ENCODE results near the gene CUL3.

CUL3 gene

DNA sequence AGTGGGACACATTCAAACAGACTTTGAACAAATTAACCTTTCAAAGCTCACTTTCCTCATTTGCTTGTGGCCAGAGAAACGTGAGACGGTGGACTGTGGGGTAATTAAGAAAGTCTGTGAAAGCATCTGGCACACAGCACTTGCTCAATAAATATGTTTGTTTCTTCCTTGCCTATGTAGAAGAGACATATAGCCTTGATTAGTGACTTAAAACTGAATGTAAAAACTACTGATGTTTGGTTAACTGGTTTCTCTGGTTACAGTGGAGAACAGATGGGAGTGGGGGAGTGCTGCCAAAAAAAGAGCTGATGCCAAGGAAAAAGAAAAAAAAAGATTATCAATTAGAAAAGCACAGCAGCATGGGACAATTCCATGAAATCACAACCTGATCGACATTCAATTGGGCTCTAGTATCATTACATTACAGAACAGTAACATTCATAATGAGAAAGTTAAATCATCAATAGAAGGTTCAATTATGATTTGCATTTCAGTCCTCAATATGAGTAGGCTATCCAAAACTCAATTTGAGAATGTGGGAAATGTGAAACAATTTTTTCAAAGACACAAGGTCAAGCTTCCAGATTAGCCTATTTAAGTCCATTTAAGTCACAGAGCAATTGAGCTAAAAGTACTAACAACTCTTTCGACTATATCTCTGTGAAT lies 14.7 kb downstream of the CUL3 start:
- DNase-seq (ENCODE audit: low read depth), result peak; percentile 88
- TF ChIP-seq, protein P1, sequence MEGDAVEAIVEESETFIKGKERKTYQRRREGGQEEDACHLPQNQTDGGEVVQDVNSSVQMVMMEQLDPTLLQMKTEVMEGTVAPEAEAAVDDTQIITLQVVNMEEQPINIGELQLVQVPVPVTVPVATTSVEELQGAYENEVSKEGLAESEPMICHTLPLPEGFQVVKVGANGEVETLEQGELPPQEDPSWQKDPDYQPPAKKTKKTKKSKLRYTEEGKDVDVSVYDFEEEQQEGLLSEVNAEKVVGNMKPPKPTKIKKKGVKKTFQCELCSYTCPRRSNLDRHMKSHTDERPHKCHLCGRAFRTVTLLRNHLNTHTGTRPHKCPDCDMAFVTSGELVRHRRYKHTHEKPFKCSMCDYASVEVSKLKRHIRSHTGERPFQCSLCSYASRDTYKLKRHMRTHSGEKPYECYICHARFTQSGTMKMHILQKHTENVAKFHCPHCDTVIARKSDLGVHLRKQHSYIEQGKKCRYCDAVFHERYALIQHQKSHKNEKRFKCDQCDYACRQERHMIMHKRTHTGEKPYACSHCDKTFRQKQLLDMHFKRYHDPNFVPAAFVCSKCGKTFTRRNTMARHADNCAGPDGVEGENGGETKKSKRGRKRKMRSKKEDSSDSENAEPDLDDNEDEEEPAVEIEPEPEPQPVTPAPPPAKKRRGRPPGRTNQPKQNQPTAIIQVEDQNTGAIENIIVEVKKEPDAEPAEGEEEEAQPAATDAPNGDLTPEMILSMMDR (conservative IDR thresholded peaks at IDR 0.05; ENCODE audit: low read length), result no peak
- H3K4me3 ChIP-seq (ENCODE audit: low read length), result no peak overlapping the region

DNA sequence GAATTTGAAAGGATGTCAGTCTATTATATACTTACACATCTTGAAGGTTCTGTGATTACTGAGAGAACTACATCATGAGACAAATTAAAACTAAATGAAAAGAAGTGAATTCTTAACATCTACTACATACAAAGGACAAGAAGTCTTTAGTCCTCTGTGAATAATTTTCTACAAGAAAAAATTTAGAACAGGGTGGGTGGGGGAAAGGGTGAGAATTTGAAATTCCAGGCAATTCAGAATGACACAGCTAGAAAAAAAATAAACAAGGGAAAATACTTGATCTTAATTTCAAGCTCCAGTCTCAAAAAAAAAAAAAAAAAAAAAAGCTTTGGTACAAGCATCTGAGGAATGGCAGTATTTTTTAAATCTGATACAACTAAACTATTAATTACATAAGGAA lies 15.5 kb downstream of the CUL3 start:
- no peak overlapping the region for H3K4me3 ChIP-seq (ENCODE audit: low read length)
- DNase-seq (ENCODE audit: low read depth), result peak; percentile 46
- TF ChIP-seq, protein P1 (conservative IDR thresholded peaks at IDR 0.05; ENCODE audit: low read length), result no peak

DNA sequence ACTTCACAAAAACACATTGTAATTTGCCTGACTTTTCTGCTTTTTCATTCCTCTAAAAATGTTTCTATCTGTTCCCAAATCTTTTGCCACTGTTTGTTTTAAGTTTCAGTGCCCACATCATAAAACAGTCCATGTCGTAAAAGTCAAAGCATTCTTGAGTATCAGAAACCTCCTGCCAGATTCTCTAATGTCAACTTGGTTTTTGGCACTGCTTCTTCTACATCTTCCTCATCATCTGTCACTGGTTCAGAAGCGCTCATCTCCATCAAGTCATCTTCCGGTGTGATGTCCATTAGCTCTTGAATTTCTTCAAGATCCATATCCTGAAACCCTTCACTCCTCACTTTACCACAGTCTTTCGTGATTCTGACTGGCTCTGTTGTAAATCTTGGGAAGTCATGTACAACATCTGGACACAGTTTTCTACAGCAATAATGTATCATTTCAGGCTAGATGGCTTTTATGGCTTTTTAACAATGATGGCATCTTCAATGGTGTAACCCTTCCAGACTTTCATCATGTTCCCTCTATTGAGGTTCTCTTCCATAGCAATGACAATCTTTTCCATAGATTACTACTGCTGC lies 19.6 kb downstream of the CUL3 start:
- no peak overlapping the region for H3K4me3 ChIP-seq (ENCODE audit: low read length)
- peak; percentile 86 for DNase-seq (ENCODE audit: low read depth)
- TF ChIP-seq, protein P1 (conservative IDR thresholded peaks at IDR 0.05; ENCODE audit: low read length), result no peak

DNA sequence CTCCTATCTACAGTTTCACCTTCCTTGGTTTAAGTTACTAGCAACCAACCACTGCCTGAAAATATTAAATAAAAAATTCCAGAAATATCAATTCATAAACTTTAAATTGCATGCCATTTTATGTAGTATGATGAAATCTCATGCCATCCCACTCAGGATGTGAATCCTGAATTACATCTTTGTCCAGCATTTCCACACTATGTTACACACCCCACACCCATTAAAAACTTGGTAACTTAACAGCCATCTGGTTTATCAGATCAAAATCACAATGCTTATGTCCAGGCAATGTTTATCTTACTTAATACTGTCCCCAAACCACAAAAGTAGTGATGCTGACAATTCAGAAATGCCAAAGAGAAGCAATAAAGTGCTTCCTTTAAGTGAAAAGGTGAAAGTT lies 21.6 kb downstream of the CUL3 start:
- peak; percentile 60 for DNase-seq (ENCODE audit: low read depth)
- TF ChIP-seq, protein P1 (conservative IDR thresholded peaks at IDR 0.05; ENCODE audit: low read length), result no peak
- H3K4me3 ChIP-seq (ENCODE audit: low read length), result no peak overlapping the region

DNA sequence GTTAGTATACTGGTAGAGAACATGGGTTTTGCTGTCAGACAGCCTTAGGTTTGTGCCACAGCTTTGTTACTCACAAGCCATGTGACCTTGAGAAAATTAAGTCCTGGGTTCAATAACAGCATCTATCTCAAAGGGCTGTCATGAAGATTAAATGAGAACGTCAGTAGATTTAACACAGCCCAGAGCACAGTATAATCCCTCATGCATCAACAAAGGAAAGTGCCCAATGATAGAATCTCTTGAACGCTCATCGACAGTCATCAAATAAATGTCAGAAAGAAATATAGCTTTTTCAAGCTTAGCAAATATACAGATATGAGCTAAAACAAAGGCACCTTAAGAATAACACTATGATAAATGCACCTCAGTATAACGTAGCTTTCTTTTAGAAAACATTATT lies 22.3 kb downstream of the CUL3 start:
- TF ChIP-seq, protein P1 (conservative IDR thresholded peaks at IDR 0.05; ENCODE audit: low read length), result no peak
- no peak overlapping the region for H3K4me3 ChIP-seq (ENCODE audit: low read length)
- no peak for DNase-seq (ENCODE audit: low read depth)

DNA sequence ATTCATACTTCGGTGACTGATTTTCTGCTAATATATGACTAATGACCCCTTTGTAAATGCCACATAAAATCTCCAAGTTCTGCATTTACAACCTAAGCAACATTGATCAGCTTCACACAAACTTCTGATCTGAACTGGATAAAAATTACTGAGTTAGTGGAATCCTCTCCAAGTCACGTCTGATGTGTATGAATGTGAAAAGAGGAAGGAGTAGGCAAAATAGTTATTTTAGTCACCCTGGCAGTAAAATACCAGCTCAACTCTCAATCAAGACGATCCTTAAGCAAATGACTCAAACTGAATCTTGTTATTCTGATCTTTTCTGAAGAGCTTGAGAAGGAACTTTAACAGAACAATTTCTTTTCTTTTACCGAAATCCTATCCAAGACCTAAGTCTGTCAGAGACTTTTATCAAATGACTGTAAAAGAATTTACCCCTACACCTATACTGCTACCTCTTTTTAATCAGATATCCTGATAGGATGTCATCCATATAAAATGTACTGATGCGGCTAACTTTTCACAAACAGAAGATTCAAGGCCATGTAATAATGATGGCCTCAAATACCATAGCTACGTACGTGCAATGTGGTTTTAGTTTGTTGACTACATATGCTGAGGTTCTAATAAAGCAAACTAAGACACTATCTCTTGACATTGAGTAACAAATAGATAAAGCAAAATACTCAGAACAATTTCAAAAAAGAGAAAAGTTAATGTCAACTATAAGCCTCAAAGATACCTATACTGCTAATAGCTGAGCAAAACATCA lies 23.7 kb downstream of the CUL3 start:
- TF ChIP-seq, protein P1 (conservative IDR thresholded peaks at IDR 0.05; ENCODE audit: low read length), result no peak
- no peak for DNase-seq (ENCODE audit: low read depth)
- H3K4me3 ChIP-seq (ENCODE audit: low read length), result no peak overlapping the region

All from AG10803 (cell line).